Measurements from ENCODE around the gene DMC1.
"Not testable (repeated sequence)": the region's sequence is repeated elsewhere in the genome, so short reads cannot be mapped to it uniquely, and the experiment has no call there.

DMC1 gene

DNA sequence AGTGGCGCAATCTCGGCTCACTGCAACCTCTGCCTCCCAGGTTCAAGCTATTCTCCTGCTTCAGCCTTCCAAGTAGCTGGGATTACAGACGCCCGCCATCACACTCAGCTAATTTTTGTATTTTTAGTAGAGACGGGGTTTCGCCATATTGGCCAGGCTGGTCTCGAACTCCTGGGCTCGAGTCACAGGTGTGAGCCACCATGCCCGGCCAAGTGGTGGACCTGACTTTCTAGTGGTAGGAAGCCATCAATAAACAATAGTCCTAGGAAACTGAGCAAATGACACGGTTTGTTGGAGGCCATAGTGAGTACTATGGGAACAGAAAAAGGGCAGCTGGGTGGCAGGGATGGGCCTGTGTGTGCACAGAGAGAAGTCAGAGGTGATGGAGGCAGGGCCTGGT is 99.8 kb downstream of the DMC1 start:
- not testable (repeated sequence) for DNase-seq (ENCODE audit: low read depth in 2 of 3, low spot score in 2 of 3)

DNA sequence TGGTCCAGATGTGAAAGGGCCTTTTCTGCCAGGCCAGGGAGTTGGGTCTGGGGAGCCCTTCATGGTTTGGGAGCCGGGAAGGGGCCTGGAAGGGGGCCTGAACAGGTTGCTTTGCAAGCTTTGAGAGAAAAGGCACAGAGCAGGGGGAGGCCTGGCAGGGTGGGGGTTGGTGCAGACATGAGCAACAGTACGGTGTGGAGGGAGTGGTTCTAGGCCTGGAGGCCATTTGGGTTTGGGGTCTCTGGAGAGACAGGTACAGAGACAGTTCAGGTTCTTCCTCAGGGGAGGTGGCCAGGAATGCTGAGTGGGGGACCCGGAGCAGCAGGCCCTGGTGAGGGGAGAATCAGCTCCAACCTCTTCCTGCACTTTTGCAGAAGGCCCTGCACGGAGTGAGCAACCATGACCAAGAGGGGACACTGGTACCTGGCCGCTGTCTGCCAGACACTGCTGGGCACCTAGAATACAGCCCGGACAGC is 100.6 kb downstream of the DMC1 start:
- no peak for DNase-seq (ENCODE audit: low read depth in 2 of 3, low spot score in 2 of 3)
